ENCODE data around the gene PDE9A. TPM values are rescaled to one million over a fixed set of nuclear protein-coding genes. Genes with fewer than 3 reads are reported as not detected.

Gene PDE9A
- polyA plus RNA-seq, 1 experiment: 0.09 TPM

DNA sequence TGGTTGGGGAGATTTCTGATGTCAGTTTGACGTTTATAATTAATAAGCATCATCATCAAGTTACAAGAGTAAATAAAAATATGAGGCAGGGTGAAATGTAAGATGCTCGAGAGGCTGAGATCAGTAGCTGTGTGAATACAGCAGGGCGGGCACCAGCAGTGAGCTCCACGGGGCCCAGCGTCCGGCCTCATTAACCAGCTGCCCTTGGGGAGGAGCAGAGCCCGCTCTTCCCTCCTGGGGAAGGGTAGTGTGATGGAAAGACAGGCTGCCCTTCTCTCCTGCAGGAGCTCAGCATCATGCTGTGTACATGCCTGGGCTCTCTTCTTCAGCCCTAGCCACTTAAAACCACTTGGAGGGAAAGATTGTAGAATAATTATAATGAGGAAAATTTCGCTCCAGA lies 23.4 kb downstream of the PDE9A start:
- Histone ChIP-seq H3K4me3 (ENCODE audit: low read depth, low read length) (no peak overlapping the region), H3K36me3 (ENCODE audit: control insufficient read depth, insufficient read depth, low read length) (no peaks in the 10 kb centered on the region), H3K27me3 (ENCODE audit: control insufficient read depth, insufficient read depth, low read length) (peaks cover 4% of the 10 kb centered on the region)
- ChIA-PET CTCF (no interaction called here), POLR2A (no interaction called here)
- DNase-seq (ENCODE audit: low read depth): no peak
- TF ChIP-seq, protein P1, sequence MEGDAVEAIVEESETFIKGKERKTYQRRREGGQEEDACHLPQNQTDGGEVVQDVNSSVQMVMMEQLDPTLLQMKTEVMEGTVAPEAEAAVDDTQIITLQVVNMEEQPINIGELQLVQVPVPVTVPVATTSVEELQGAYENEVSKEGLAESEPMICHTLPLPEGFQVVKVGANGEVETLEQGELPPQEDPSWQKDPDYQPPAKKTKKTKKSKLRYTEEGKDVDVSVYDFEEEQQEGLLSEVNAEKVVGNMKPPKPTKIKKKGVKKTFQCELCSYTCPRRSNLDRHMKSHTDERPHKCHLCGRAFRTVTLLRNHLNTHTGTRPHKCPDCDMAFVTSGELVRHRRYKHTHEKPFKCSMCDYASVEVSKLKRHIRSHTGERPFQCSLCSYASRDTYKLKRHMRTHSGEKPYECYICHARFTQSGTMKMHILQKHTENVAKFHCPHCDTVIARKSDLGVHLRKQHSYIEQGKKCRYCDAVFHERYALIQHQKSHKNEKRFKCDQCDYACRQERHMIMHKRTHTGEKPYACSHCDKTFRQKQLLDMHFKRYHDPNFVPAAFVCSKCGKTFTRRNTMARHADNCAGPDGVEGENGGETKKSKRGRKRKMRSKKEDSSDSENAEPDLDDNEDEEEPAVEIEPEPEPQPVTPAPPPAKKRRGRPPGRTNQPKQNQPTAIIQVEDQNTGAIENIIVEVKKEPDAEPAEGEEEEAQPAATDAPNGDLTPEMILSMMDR (IDR thresholded peaks at IDR 0.05; ENCODE audit: insufficient read depth, low read depth, low read length): no peak

DNA sequence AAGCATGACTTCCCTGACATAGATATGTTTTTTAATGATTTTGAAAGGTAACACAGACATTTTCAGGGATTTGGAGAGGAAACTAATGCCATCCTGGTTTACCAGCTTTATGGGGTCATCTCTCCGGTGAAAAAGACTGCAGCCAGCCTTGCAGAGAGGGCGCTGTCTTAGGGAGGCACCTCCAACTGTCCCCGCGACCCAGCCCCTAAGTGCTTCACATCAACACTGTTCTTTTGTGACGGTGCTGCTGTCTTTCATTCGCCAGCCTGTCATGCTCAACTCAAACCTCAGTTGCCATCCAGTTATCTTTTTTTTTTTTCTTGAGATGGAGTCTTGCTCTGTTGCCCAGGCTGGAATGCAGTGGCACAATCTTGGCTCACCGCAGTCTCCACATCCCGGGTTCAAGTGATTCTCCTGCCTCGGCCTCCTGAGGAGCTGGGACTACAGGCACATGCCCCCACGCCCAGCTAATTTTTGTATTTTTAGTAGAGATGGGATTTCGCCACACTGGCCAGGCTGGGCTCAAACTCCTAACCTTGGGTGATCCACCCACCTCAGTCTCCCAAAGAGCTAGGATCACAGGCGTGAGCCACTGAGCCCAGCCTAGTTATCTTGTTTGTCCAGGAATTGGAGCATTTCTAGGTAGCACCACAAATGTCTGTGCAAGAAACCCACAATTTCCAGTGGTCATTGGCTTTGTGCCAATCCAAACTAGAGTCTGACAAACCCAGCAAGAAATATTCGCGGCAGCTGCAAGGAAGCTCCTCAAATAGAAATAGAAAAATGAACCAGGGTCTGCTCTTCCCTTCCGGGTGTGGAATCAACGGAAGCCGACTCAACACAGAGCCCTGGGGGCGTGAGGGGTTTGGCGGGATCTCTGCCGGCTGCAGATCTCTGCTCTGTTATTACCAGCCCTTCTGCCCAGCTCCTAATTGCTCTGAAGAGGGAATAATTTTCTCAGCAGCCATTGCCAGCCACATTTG lies 24.2 kb downstream of the PDE9A start:
- Histone ChIP-seq H3K27me3 (ENCODE audit: control insufficient read depth, insufficient read depth, low read length) (peaks cover 4% of the 10 kb centered on the region), H3K4me3 (ENCODE audit: low read depth, low read length) (no peak overlapping the region), H3K36me3 (ENCODE audit: control insufficient read depth, insufficient read depth, low read length) (no peaks in the 10 kb centered on the region)
- CTCF ChIA-PET: interaction anchor here (0.6 kb wide), 1 partner anchor 9 kb away, joined by 4 read pairs; no protein-coding TSS in a partner anchor
- TF ChIP-seq, protein P1 (IDR thresholded peaks at IDR 0.05; ENCODE audit: insufficient read depth, low read depth, low read length): no peak
- DNase-seq (ENCODE audit: low read depth): no peak
- POLR2A ChIA-PET: no interaction called here

DNA sequence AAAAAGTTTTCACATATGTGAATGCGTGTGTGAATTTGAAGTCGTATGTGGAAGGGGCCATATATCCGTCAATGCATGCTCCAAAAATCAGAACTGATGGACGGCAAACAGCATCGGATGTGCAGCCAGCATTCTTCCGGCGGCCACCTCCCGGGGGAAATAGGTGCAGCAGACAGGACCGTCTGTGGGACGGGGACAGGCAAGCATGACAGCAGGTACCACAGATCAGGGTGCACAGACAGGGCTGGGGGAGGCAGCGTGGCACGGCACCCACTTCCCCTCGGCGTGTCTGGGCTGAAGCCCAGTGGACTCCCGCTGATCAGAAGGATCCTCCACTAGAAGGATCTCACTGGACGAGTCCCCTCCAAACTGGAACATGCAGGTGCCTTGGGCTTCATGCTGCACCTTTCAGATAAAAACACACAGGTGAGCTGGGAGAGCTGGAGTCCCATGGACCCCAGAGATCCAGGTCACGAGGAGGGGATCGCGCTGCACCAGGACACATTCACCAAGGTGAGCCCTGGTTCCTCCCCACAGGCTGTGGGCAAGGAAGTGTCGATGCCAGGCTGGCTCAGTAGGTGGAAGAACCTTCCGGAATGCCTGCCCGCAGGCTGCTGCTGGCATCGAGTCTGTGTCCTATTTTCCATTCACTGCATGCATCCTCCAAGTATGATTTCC lies 25.3 kb downstream of the PDE9A start:
- DNase-seq (ENCODE audit: low read depth): no peak
- Histone ChIP-seq H3K27me3 (ENCODE audit: control insufficient read depth, insufficient read depth, low read length) (peaks cover 2% of the 10 kb centered on the region), H3K4me3 (ENCODE audit: low read depth, low read length) (no peak overlapping the region), H3K36me3 (ENCODE audit: control insufficient read depth, insufficient read depth, low read length) (no peaks in the 10 kb centered on the region)
- ChIA-PET POLR2A (no interaction called here), CTCF (no interaction called here)
- TF ChIP-seq, protein P1 (IDR thresholded peaks at IDR 0.05; ENCODE audit: insufficient read depth, low read depth, low read length): no peak

DNA sequence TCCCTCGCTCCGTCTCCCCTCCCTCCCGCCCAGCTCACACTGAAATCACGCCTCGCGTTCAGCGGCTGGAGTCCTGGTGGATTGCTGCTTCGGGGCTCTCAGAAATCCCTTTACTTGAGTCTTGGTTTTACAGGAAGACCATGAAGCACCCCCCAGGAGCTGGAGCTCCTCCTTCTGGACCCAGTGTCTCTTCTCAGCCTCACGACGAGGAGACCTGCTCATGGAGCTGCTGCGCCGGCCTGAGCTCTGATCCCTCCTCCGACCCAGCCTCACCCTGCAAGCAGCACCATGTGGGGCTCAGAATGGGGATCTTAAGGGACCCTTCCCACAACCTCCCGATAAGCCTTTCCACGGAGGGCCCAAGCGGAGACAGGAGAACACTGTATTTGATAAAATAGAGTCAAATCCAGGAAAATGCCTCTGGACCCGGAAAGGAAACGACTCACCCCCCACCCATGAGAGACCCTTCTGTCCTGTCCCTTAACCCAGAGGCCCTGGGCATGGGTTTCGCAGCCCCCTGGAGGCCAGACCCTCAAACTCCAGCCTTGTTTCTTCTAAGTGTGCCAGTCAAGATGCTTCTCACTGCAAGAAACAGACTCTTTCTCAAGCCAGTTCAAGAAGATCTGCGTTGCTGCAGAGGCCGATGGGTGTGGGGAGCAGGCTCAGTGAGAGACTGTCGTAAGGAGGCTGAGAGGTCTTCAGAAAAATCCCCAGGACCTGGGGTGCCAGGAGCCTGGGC lies 26.1 kb downstream of the PDE9A start:
- TF ChIP-seq, protein P1 (IDR thresholded peaks at IDR 0.05; ENCODE audit: insufficient read depth, low read depth, low read length): no peak
- ChIA-PET POLR2A (no interaction called here), CTCF (no interaction called here)
- no peak overlapping the region for H3K4me3 ChIP-seq (ENCODE audit: low read depth, low read length)
- H3K36me3 ChIP-seq (ENCODE audit: control insufficient read depth, insufficient read depth, low read length): no peaks in the 10 kb centered on the region
- H3K27me3 ChIP-seq (ENCODE audit: control insufficient read depth, insufficient read depth, low read length): no peaks in the 10 kb centered on the region; the same call in 1 of the 2 replicates
- no peak for DNase-seq (ENCODE audit: low read depth)

DNA sequence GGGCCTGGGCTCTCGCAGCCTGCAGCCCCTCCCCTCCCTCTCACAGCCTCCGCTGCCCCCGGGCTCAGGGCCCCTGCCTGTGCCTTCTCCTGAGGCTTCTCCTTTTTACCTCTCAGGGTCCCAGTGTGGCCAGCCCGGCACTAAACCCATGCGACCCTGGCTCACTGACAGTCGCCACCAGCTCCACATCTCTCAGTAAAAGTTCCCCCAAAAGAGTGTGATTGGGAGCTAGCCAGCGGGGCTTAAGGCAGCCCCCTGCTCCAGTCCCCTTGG lies 26.6 kb downstream of the PDE9A start:
- ChIA-PET CTCF (no interaction called here), POLR2A (no interaction called here)
- DNase-seq (ENCODE audit: low read depth): no peak
- Histone ChIP-seq H3K27me3 (ENCODE audit: control insufficient read depth, insufficient read depth, low read length) (no peaks in the 10 kb centered on the region; the same call in 1 of the 2 replicates), H3K4me3 (ENCODE audit: low read depth, low read length) (no peak overlapping the region), H3K36me3 (ENCODE audit: control insufficient read depth, insufficient read depth, low read length) (no peaks in the 10 kb centered on the region)
- TF ChIP-seq, protein P1 (IDR thresholded peaks at IDR 0.05; ENCODE audit: insufficient read depth, low read depth, low read length): no peak
